GM10266 (cell line): Measurements from ENCODE around the gene SRC.
"Not testable (repeated sequence)": the region's sequence is repeated elsewhere in the genome, so short reads cannot be mapped to it uniquely, and the experiment has no call there.

ENCODE experiments used
- DNase-seq: peaks from one replicate; pipeline ENCODE4 v3.0.0; 2012; ENCODE audit errors: extremely low spot score
- TF ChIP-seq, protein P1 (sequence below): IDR thresholded peaks from 2 replicates; pipeline ENCODE4 v1.5.1; 2012; ENCODE audit warnings: mild to moderate bottlenecking, low read depth; ENCODE audit not compliant: control insufficient read depth, insufficient read depth; ENCODE audit errors: missing control alignments

Gene SRC

DNA sequence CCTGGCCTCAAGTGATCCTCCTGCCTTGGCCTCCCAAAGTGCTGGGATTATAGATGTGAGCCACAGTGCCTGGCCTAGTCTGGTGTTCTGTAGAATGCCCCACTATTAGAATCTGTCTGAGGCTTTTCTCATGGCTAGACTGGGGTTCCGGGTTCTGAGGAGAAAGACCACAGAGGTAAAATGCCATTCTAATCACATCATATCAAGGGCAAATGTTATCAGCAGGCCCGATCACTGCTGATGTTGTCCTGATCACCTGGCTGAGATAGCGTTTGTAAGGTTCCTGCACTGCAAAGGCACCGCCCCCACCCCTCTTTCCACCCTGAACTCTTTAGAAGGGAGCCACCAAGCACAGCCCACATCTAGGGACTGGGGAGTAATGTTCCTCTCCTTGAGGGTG lies 6.7 kb upstream of the SRC start:
- no peak for DNase-seq
- TF ChIP-seq, protein P1, sequence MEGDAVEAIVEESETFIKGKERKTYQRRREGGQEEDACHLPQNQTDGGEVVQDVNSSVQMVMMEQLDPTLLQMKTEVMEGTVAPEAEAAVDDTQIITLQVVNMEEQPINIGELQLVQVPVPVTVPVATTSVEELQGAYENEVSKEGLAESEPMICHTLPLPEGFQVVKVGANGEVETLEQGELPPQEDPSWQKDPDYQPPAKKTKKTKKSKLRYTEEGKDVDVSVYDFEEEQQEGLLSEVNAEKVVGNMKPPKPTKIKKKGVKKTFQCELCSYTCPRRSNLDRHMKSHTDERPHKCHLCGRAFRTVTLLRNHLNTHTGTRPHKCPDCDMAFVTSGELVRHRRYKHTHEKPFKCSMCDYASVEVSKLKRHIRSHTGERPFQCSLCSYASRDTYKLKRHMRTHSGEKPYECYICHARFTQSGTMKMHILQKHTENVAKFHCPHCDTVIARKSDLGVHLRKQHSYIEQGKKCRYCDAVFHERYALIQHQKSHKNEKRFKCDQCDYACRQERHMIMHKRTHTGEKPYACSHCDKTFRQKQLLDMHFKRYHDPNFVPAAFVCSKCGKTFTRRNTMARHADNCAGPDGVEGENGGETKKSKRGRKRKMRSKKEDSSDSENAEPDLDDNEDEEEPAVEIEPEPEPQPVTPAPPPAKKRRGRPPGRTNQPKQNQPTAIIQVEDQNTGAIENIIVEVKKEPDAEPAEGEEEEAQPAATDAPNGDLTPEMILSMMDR: no peak

DNA sequence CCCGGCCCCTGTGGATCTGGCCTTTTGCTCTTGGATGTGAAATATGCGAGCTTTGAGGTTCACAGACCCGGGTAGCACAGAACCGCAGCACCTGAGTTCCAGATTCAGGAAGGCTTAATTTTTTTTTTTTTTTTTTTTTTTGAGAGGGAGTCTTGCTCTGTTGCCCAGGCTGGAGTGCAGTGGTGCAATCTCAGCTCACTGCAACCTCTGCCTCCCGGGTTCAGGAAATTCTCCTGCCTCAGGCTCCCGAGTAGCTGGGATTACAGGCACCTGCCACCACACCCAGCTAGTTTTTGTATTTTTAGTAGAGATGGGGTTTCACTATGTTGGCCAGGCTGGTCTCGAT lies 6.2 kb upstream of the SRC start:
- DNase-seq: not testable (repeated sequence)

DNA sequence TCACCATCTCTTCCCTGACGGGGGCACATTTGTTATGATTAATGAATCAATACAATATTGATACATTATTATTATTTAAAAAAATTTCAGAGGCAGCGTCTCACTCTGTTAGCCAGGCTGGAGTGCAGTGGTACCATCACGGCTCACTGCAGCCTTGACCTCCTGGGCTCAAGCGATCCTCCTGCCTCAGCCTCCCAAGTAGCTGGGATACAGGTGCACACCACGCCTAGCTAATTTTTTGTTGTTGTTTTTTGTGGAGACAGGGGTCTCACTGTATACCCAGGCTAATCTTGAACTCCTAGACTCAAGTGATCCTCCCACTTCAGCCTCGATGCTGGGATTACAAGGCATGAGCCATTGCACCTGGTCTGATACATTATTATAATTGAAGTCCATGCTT lies 4.9 kb upstream of the SRC start:
- no peak for DNase-seq
- TF ChIP-seq, protein P1: no peak

DNA sequence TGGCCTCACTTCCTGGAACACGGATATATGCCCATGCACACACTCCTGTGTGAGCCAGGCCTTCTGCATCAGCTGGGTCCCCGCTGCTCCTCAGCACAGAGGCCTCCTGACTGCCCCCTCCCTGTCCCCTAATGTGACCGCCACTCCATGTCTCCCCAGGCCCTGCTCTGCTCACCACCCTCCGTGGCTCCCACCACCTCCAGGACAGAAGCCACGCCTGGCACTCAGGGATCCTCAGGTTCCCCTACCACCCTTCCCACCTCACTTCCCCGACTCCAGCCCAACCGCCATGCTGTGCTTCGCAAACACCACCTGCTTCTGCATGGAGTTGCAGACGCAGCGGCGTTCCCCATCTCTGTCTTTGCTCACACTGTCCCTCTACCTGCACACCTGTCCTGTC lies 4.3 kb upstream of the SRC start:
- no peak for DNase-seq

DNA sequence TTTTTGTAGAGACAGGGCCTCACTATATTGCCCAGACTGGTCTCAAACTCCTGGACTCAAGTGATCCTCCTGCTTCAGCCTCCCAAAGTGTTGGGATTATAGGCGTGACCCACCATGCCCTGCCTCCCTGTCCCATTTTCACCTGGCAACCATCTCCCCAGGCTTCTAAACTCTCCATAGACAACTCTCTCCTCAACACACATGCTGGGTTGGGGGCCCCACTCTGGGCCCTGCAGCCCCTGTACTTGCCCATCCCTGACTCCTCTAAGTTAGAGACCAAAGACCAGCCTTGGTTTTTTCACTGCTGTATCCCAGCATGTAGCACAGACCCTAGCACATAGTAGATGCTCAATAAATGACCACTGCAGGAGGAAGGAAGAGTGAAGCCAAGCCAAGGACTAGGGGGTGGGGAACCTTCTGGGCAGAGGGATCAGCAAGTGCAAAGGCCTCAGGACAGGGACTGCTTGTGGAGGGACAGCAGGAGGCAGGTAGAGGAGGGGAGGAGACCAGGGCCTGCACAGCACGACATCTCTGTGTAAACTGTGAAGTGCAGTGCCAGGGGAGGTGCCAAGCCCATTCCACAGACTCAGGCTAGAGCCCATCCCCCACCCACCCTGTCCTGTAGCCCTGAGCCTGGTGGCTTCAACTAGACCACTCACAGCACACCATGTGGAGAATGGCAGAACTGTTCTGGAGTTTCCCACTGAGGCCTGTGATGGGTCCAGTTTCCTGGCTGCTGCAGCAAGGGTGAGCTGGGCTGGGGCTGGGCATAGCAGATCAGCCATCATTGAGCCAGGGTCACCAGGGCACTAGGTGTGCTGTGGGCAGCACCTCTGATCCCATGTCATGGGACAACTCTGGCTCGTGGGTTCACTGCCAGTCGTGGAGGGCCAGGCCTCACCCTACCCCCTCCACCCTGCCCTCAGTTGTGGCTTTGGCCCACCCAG lies 3.4 kb upstream of the SRC start:
- no peak for DNase-seq
- TF ChIP-seq, protein P1: no peak

More for the DNA sequence above, 4.3 kb upstream of the SRC start:
- TF ChIP-seq, protein P1: no peak

DNA sequence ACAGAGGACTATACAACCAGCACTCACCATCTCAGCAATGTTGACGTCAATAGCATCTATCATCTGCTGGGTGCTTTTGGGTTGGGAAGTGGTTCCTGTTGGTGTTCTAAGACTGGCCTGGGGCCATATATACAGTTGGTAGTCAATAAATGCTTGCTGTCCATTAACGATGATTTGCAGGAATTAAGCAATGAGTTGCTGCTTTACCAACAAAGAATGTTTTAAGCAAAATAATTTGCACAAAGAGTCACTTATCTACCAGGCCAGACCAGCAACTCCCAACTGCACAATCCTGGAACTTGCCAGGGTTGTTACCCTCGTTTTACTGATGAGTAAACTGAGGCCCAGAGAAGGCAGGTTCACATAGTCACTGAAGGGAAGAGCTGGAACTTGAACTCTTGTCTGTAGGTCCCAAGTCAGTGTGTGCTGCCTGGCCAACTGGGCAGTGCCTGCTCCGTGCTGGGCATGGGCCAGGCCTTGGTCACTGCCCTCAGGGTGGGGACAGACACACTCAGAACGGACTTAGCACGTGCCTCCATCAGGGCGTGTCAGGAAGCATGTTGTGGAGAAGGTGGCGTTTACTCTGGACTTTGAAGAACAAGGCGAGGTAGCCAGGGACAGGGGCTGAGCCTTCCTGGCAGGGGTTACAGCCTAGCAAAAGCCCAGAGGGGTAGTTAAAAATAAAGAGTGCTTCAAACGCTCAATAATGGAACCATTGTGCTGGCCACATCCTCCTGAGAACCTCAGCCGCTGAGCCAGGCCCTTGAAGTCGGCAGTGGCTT lies 2.5 kb upstream of the SRC start:
- TF ChIP-seq, protein P1: no peak
- DNase-seq: peak; percentile 51

DNA sequence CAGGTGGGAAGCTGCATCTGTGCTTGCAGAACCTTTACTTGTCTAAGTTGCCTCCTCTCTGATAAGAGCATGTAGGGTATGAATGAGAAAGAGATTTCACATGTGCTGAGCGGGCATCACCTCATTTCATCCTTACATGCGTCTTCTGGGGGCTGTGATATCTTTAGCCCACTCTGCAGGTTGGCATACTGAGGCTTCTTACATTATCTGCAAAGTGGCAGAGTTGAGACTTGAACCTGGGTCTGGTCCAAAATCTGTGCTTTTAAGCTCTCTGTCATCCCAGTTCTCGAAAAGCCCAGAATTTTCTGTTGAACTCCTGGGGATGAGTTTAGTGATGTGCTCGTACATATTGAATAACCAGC lies 2.0 kb upstream of the SRC start:
- TF ChIP-seq, protein P1: no peak
- no peak for DNase-seq
